Measurements from ENCODE around the gene SP2.

Gene SP2

GRCh38 chr17:47882695-47883588, 13.1 kb upstream of the SP2 start:
- Histone ChIP-seq H3K4me3 (ENCODE audit: control insufficient read depth in 1 of 7, extremely low read depth in 1 of 7, insufficient read depth in 4 of 7, low read depth in 2 of 7, low read length in 6 of 7) (peak overlapping the region in 3 of 7 experiments; percentile 17 to 59 (median 43)), H3K27me3 (replicated peaks in 2 of 5; ENCODE audit: control insufficient read depth in 4 of 5, insufficient read depth in 5 of 5, low read length in 4 of 5) (no peaks in the 10 kb centered on the region), H3K36me3 (ENCODE audit: control insufficient read depth in 4 of 4, insufficient read depth in 4 of 4, low read length in 3 of 4) (no peaks in the 10 kb centered on the region), H3K27ac (ENCODE audit: insufficient read depth in 1 of 2, low read depth in 1 of 2, low read length in 2 of 2, poor library complexity in 1 of 2, severe bottlenecking in 2 of 2) (no peak overlapping the region), H3K9me3 (ENCODE audit: control extremely low read depth in 1 of 5, control insufficient read depth in 4 of 5, insufficient read depth in 2 of 5, low read depth in 1 of 5, low read length in 4 of 5) (no peaks in the 10 kb centered on the region), H3K4me1 (ENCODE audit: control extremely low read depth in 1 of 4, control insufficient read depth in 4 of 4, insufficient read depth in 4 of 4, low read length in 3 of 4) (peaks cover under 1 to 14% (median 12%) of the 10 kb centered on the region in 4 experiments)
- DNase-seq = no peak
- ChIA-PET CTCF (interaction anchor here (1.0 to 15.9 kb wide), 3 partner anchors 12 to 37 kb away, joined by 3 to 575 read pairs (median 10); partner anchors contain the start of genes SCRN2 and SP6), POLR2A (interaction anchor here (1.2 kb wide), 1 partner anchor 45 kb away, joined by 3 read pairs; no protein-coding TSS in a partner anchor)
- 94% methylated on average over 7 of the region's 9 CpGs for WGBS (ENCODE audit: insufficient coverage)

GRCh38 chr17:47883589-47884426, 12.2 kb upstream of the SP2 start:
- DNase-seq = no peak
- ChIA-PET POLR2A (no interaction called here), CTCF (interaction anchor here (0.9 to 15.9 kb wide), 5 partner anchors 8 to 38 kb away, joined by 3 to 575 read pairs (median 9); partner anchors contain the start of genes SCRN2, SP2 and SP6)
- Histone ChIP-seq H3K4me3 (ENCODE audit: control insufficient read depth in 1 of 7, extremely low read depth in 1 of 7, insufficient read depth in 4 of 7, low read depth in 2 of 7, low read length in 6 of 7) (no peak overlapping the region), H3K4me1 (ENCODE audit: control extremely low read depth in 1 of 4, control insufficient read depth in 4 of 4, insufficient read depth in 4 of 4, low read length in 3 of 4) (peaks cover 0 to 11% (median 9%) of the 10 kb centered on the region in 4 experiments), H3K27ac (ENCODE audit: insufficient read depth in 1 of 2, low read depth in 1 of 2, low read length in 2 of 2, poor library complexity in 1 of 2, severe bottlenecking in 2 of 2) (no peak overlapping the region), H3K36me3 (ENCODE audit: control insufficient read depth in 4 of 4, insufficient read depth in 4 of 4, low read length in 3 of 4) (no peaks in the 10 kb centered on the region), H3K27me3 (replicated peaks in 2 of 5; ENCODE audit: control insufficient read depth in 4 of 5, insufficient read depth in 5 of 5, low read length in 4 of 5) (no peaks in the 10 kb centered on the region), H3K9me3 (ENCODE audit: control extremely low read depth in 1 of 5, control insufficient read depth in 4 of 5, insufficient read depth in 2 of 5, low read depth in 1 of 5, low read length in 4 of 5) (no peaks in the 10 kb centered on the region)
- 97% methylated on average over 6 of the region's 9 CpGs for WGBS (ENCODE audit: insufficient coverage)

GRCh38 chr17:47884427-47884740, 11.7 kb upstream of the SP2 start:
- WGBS (ENCODE audit: insufficient coverage) = 96% methylated on average over 3 of the region's 5 CpGs
- H3K27me3 ChIP-seq (replicated peaks in 2 of 5; ENCODE audit: control insufficient read depth in 4 of 5, insufficient read depth in 5 of 5, low read length in 4 of 5) = no peaks in the 10 kb centered on the region
- peaks cover 0 to 11% (median 8%) of the 10 kb centered on the region in 4 experiments for H3K4me1 ChIP-seq (ENCODE audit: control extremely low read depth in 1 of 4, control insufficient read depth in 4 of 4, insufficient read depth in 4 of 4, low read length in 3 of 4)
- no peaks in the 10 kb centered on the region for H3K9me3 ChIP-seq (ENCODE audit: control extremely low read depth in 1 of 5, control insufficient read depth in 4 of 5, insufficient read depth in 2 of 5, low read depth in 1 of 5, low read length in 4 of 5)
- no peaks in the 10 kb centered on the region for H3K36me3 ChIP-seq (ENCODE audit: control insufficient read depth in 4 of 4, insufficient read depth in 4 of 4, low read length in 3 of 4)
- H3K27ac ChIP-seq (ENCODE audit: insufficient read depth in 1 of 2, low read depth in 1 of 2, low read length in 2 of 2, poor library complexity in 1 of 2, severe bottlenecking in 2 of 2) = no peak overlapping the region
- ChIA-PET POLR2A (no interaction called here), CTCF (interaction anchor here (0.9 to 15.9 kb wide), 5 partner anchors 8 to 39 kb away, joined by 3 to 575 read pairs (median 9); partner anchors contain the start of genes SCRN2, SP2 and SP6)
- DNase-seq = no peak
- no peak overlapping the region for H3K4me3 ChIP-seq (ENCODE audit: control insufficient read depth in 1 of 7, extremely low read depth in 1 of 7, insufficient read depth in 4 of 7, low read depth in 2 of 7, low read length in 6 of 7)

DNA sequence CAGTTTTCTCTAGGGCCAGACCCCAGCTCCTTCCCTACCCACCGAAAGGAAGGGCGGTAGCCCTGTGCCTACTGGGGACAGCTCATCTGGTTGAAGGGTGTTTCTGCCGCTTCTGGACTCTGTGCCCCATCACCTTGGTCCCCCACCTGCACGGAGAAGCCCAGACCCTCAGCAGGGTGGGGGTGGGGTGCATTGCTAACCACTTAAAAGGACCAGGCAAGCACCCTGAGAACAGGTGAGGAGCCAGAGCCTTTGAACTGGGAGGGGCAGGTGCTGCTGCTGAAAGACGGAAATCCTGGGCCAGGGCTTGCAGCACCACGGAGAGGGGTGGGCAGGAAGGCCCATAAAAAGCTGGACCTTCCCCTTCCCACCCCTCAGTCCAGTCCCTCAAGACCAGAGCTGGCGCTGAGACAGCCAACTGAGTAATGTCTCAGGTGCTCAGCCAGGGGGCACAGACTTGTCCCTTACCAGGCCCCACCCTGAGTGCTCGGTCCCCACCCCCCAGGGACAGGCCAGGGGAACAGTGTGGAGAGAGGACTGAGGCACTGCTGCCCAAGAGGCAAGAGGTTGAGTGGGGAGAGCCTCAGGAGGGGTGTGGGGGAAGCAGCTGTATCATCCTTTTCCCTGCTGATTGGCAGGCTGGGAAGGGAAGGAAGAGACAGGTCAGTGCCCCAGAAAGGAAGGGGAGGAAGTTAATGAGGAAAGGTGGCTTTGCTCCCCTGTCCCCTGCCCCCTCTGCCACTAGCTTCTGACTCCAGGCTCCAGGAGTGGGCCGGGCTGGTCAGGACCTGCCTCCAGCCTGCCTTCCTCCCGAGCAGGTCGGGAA, 10.9 kb upstream of the SP2 start:
- Histone ChIP-seq H3K27ac (ENCODE audit: insufficient read depth in 1 of 2, low read depth in 1 of 2, low read length in 2 of 2, poor library complexity in 1 of 2, severe bottlenecking in 2 of 2) (no peak overlapping the region), H3K36me3 (ENCODE audit: control insufficient read depth in 4 of 4, insufficient read depth in 4 of 4, low read length in 3 of 4) (no peaks in the 10 kb centered on the region), H3K4me3 (ENCODE audit: control insufficient read depth in 1 of 7, extremely low read depth in 1 of 7, insufficient read depth in 4 of 7, low read depth in 2 of 7, low read length in 6 of 7) (no peak overlapping the region), H3K27me3 (replicated peaks in 2 of 5; ENCODE audit: control insufficient read depth in 4 of 5, insufficient read depth in 5 of 5, low read length in 4 of 5) (no peaks in the 10 kb centered on the region), H3K4me1 (ENCODE audit: control extremely low read depth in 1 of 4, control insufficient read depth in 4 of 4, insufficient read depth in 4 of 4, low read length in 3 of 4) (peaks cover 0 to 11% (median 8%) of the 10 kb centered on the region in 4 experiments), H3K9me3 (ENCODE audit: control extremely low read depth in 1 of 5, control insufficient read depth in 4 of 5, insufficient read depth in 2 of 5, low read depth in 1 of 5, low read length in 4 of 5) (no peaks in the 10 kb centered on the region)
- POLR2A ChIA-PET = no interaction called here
- CTCF ChIA-PET = interaction anchor here (0.8 to 15.9 kb wide), 6 partner anchors 8 to 83 kb away, joined by 3 to 575 read pairs (median 8); partner anchors contain the start of genes SCRN2, SP2 and SP6
- WGBS (ENCODE audit: insufficient coverage) = 91% methylated on average over 9 of the region's 11 CpGs
- no peak for DNase-seq

GRCh38 chr17:47888293-47888692, 7.7 kb upstream of the SP2 start:
- Histone ChIP-seq H3K27ac (ENCODE audit: insufficient read depth in 1 of 2, low read depth in 1 of 2, low read length in 2 of 2, poor library complexity in 1 of 2, severe bottlenecking in 2 of 2) (no peak overlapping the region), H3K4me3 (ENCODE audit: control insufficient read depth in 1 of 7, extremely low read depth in 1 of 7, insufficient read depth in 4 of 7, low read depth in 2 of 7, low read length in 6 of 7) (no peak overlapping the region), H3K9me3 (ENCODE audit: control extremely low read depth in 1 of 5, control insufficient read depth in 4 of 5, insufficient read depth in 2 of 5, low read depth in 1 of 5, low read length in 4 of 5) (no peaks in the 10 kb centered on the region), H3K4me1 (ENCODE audit: control extremely low read depth in 1 of 4, control insufficient read depth in 4 of 4, insufficient read depth in 4 of 4, low read length in 3 of 4) (peaks cover 0 to 7% (median 0%) of the 10 kb centered on the region in 4 experiments), H3K27me3 (replicated peaks in 2 of 5; ENCODE audit: control insufficient read depth in 4 of 5, insufficient read depth in 5 of 5, low read length in 4 of 5) (no peaks in the 10 kb centered on the region), H3K36me3 (ENCODE audit: control insufficient read depth in 4 of 4, insufficient read depth in 4 of 4, low read length in 3 of 4) (no peaks in the 10 kb centered on the region)
- ChIA-PET CTCF (interaction anchor here (1.2 to 15.9 kb wide), 4 partner anchors 8 to 43 kb away, joined by 3 to 575 read pairs (median 22); partner anchors contain the start of genes SCRN2 and SP6), POLR2A (no interaction called here)
- WGBS (ENCODE audit: insufficient coverage) = 94% methylated on average over 3 of the region's 6 CpGs
- no peak for DNase-seq

DNA sequence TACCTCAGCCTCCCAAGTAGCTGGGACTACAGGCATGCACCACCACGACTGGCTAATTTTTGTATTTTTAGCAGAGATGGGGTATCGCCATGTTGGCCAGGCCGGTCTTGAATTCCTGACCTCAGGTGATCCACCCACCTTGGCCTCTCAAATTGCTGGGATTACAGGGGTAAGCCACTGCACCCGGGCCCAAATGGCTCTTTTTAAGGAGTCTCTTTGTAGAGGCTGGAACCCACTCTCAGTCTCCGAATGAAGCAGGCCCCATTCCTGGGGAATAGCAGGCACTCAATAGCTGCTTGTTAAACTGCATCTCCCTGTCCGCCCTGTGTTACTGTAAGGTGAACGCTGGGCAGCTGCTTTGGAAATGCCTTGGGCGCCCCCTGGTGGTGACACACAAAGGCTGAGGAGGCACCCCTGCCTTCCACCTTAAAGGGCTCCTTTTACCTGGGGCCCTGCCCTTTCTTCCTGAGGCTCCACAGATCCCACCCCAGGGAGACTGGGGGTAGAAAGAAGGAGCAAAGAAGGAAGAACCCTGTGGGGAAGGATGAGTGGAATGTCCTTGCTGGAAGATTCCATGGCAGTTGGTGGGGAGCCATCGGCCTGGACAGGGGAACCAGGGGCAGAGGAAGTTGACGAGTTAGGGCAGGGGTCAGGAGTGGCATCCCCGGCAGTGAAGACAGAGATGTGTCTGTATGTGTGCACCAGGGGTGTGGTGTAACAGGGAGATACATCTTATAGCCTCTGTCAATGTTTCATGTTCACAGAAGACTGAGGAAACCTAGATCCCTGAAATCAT, 6.1 kb upstream of the SP2 start:
- no peak overlapping the region for H3K27ac ChIP-seq (ENCODE audit: insufficient read depth in 1 of 2, low read depth in 1 of 2, low read length in 2 of 2, poor library complexity in 1 of 2, severe bottlenecking in 2 of 2)
- no peaks in the 10 kb centered on the region for H3K9me3 ChIP-seq (ENCODE audit: control extremely low read depth in 1 of 5, control insufficient read depth in 4 of 5, insufficient read depth in 2 of 5, low read depth in 1 of 5, low read length in 4 of 5)
- no peaks in the 10 kb centered on the region for H3K27me3 ChIP-seq (replicated peaks in 2 of 5; ENCODE audit: control insufficient read depth in 4 of 5, insufficient read depth in 5 of 5, low read length in 4 of 5)
- no peak overlapping the region for H3K4me3 ChIP-seq (ENCODE audit: control insufficient read depth in 1 of 7, extremely low read depth in 1 of 7, insufficient read depth in 4 of 7, low read depth in 2 of 7, low read length in 6 of 7)
- H3K36me3 ChIP-seq (ENCODE audit: control insufficient read depth in 4 of 4, insufficient read depth in 4 of 4, low read length in 3 of 4) = peaks cover 0 to 4% (median 0%) of the 10 kb centered on the region in 4 experiments
- CTCF ChIA-PET = interaction anchor here (0.6 to 15.9 kb wide), 20 partner anchors 10 to 129 kb away, joined by 3 to 575 read pairs (median 4); partner anchors contain the start of genes LRRC46, MRPL10, SCRN2 and SP6
- peak; percentile 79 to 90 (median 87) for DNase-seq
- 45% methylated on average over 11 of the region's 11 CpGs for WGBS (ENCODE audit: insufficient coverage)
- POLR2A ChIA-PET = interaction anchor here (0.9 to 1.1 kb wide), 4 partner anchors 18 to 47 kb away, joined by 3 to 6 read pairs (median 3); no protein-coding TSS in a partner anchor
- peaks cover 4 to 15% (median 7%) of the 10 kb centered on the region in 4 experiments for H3K4me1 ChIP-seq (ENCODE audit: control extremely low read depth in 1 of 4, control insufficient read depth in 4 of 4, insufficient read depth in 4 of 4, low read length in 3 of 4)
